ENCODE measurements around the gene ARPP19. TPM values are rescaled to one million over a fixed set of nuclear protein-coding genes. Genes with fewer than 3 reads are reported as not detected.
A peak's percentile ranks its signal among the peaks of the same experiment; 100 is the strongest.

ARPP19 gene
- total and polyA plus RNA-seq, 2 experiments from 2014 or later = 78.3 to 192 TPM

DNA sequence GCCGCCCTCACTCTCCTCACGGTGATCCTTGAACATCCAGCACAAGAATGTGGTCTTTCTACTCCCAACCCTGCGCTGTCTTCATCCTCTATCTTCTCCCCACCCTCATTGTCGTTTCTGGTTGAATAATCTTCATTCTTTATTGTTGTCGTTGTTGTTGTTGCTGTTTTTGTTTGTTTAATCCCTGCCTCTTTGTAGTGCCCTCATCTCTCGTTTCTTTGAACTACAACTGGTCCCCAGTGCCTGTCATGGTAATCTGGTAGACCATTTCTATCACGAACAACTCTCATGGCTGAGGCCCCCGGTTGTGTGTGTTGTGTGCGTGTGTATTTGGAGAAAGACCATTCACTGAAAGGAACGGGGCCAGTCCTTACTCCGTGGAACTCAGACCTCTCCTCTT lies 38.9 kb downstream of the ARPP19 start:
- H3K27me3 Mint-ChIP-seq (ENCODE audit: insufficient read depth, low read depth, poor library complexity) = peaks cover 38% of the 10 kb centered on the region
- no peak for DNase-seq (ENCODE audit: low spot score)
- peak overlapping the region; percentile 96 for H2AFZ ChIP-seq

DNA sequence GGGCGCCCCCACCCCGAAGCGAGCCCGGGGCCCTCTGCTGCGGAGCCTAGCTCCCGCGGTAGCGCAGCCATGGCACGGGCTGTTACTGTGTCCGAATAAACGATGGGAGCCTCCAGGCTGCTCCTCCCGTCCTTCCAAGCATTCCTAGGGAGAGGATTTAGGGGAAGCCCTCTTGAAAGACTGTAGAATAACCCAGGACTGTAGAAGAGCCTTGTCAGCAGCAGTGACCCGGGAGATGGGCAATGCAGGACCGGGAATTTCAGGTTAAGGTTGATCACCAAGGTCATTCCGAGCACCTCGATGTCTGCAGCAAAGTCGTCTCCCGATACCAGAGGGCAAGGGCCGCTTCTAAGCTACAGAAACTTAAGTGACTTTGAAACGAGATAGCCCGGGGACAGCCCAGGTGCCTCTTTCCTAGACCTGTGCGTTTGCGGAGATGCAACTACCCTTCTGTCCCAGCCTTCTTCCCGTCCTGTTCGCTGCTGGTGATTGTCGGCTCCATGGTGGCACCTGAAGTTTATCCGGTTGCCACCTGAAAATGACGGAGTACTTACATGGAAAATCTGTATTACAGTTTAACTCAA lies 39.4 kb downstream of the ARPP19 start:
- Histone ChIP-seq H3F3A (replicated peaks; ENCODE audit: low read depth) (peaks cover 24% of the 10 kb centered on the region), H4K20me1 (replicated peaks; ENCODE audit: insufficient read depth) (peaks cover 5% of the 10 kb centered on the region), H2AFZ (peak overlapping the region; percentile 96), H3K79me2 (replicated peaks; ENCODE audit: insufficient read depth) (peaks cover 34% of the 10 kb centered on the region), H3K27me3 (ENCODE audit: insufficient read depth) (peaks cover 50% of the 10 kb centered on the region), H3K4me2 (peak overlapping the region; percentile 98), H3K4me3 (peak overlapping the region; percentile 93), H3K9me2 (ENCODE audit: insufficient read depth) (no peaks in the 10 kb centered on the region), H3K36me3 (ENCODE audit: insufficient read depth) (no peaks in the 10 kb centered on the region), H3K4me1 (ENCODE audit: insufficient read depth) (peaks cover 14% of the 10 kb centered on the region), H3K27ac (ENCODE audit: low read depth) (0 out of 2 replicates have a peak overlapping the region, but pooled peaks have one; percentile 55)
- H3K27me3 Mint-ChIP-seq (ENCODE audit: insufficient read depth, low read depth, poor library complexity) = peaks cover 38% of the 10 kb centered on the region
- peak; percentile 58 for ATAC-seq
- peak overlapping the region; percentile 66 for H3K4me3 Mint-ChIP-seq
- peaks cover 13% of the 10 kb centered on the region for H3K4me1 Mint-ChIP-seq
- H3K27ac Mint-ChIP-seq = no peak overlapping the region
- no peaks in the 10 kb centered on the region; the same call in 2 of the 3 replicates for H3K36me3 Mint-ChIP-seq (ENCODE audit: low read depth)
- 0 out of 2 replicates have a peak, but pooled peaks have one; percentile 19 for TF ChIP-seq POLR2AphosphoS5 (IDR thresholded peaks at IDR 0.05; ENCODE audit: low read depth)
- no peak for TF ChIP-seq ZNF114 (CRISPR knock-in tag; IDR thresholded peaks at IDR 0.05)
- peak; percentile 51 for DNase-seq (ENCODE audit: low spot score)
- no peaks in the 10 kb centered on the region for H3K9me3 Mint-ChIP-seq

More for the DNA sequence above, 38.9 kb downstream of the ARPP19 start:
- H3K27me3 ChIP-seq (ENCODE audit: insufficient read depth) = peaks cover 50% of the 10 kb centered on the region
- Mint-ChIP-seq H3K36me3 (ENCODE audit: low read depth) (no peaks in the 10 kb centered on the region; the same call in 2 of the 3 replicates), H3K27ac (no peak overlapping the region), H3K4me1 (peaks cover 13% of the 10 kb centered on the region), H3K4me3 (peak overlapping the region; percentile 66), H3K9me3 (no peaks in the 10 kb centered on the region)
- no peaks in the 10 kb centered on the region for H3K9me2 ChIP-seq (ENCODE audit: insufficient read depth)
- peaks cover 5% of the 10 kb centered on the region for H4K20me1 ChIP-seq (replicated peaks; ENCODE audit: insufficient read depth)
- no peak for ATAC-seq
- peak overlapping the region; percentile 93 for H3K4me3 ChIP-seq
- H3K79me2 ChIP-seq (replicated peaks; ENCODE audit: insufficient read depth) = peaks cover 28% of the 10 kb centered on the region
- peak overlapping the region; percentile 98 for H3K4me2 ChIP-seq
- TF ChIP-seq EZH2 (IDR thresholded peaks at IDR 0.05; ENCODE audit: low read depth, unreplicated experiment) (peak; percentile 45), ETS1 (IDR thresholded peaks at IDR 0.05) (no peak)
- H3K36me3 ChIP-seq (ENCODE audit: insufficient read depth) = no peaks in the 10 kb centered on the region
- H3K27ac ChIP-seq (ENCODE audit: low read depth) = no peak overlapping the region
- peaks cover 14% of the 10 kb centered on the region for H3K4me1 ChIP-seq (ENCODE audit: insufficient read depth)
- H3F3A ChIP-seq (replicated peaks; ENCODE audit: low read depth) = peaks cover 24% of the 10 kb centered on the region

GRCh38 chr15:52528564-52529340 lies 40.1 kb downstream of the ARPP19 start, which contains the start of gene MYO5A:
TSS of gene MYO5A (minus strand) at chr15:52528880. CDS start at chr15:52528806, 74 bp downstream.
- peaks cover 5% of the 10 kb centered on the region for H4K20me1 ChIP-seq (replicated peaks; ENCODE audit: insufficient read depth)
- 0 out of 2 replicates have a peak within 1 kb of the TSS, but pooled peaks have one; percentile 55 for H3K27ac ChIP-seq (ENCODE audit: low read depth)
- Mint-ChIP-seq H3K27me3 (ENCODE audit: insufficient read depth, low read depth, poor library complexity) (peaks cover 39% of the 10 kb centered on the region), H3K4me3 (peak within 1 kb of the TSS; percentile 94), H3K36me3 (ENCODE audit: low read depth) (no peaks in the 10 kb centered on the region; the same call in 2 of the 3 replicates), H3K4me1 (peaks cover 13% of the 10 kb centered on the region), H3K27ac (no peak within 1 kb of the TSS), H3K9me3 (no peaks in the 10 kb centered on the region)
- H3K4me1 ChIP-seq (ENCODE audit: insufficient read depth) = peaks cover 14% of the 10 kb centered on the region
- DNase-seq (ENCODE audit: low spot score) (peak; percentile 87), ATAC-seq (peak; percentile 85)
- peak within 1 kb of the TSS; percentile 98 for H3K4me2 ChIP-seq
- H3F3A ChIP-seq (replicated peaks; ENCODE audit: low read depth) = peaks cover 24% of the 10 kb centered on the region
- H3K4me3 ChIP-seq = peak within 1 kb of the TSS; percentile 93
- H3K36me3 ChIP-seq (ENCODE audit: insufficient read depth) = no peaks in the 10 kb centered on the region
- no peaks in the 10 kb centered on the region for H3K9me2 ChIP-seq (ENCODE audit: insufficient read depth)
- peak within 1 kb of the TSS; percentile 96 for H2AFZ ChIP-seq
- TF ChIP-seq JUNB (IDR thresholded peaks at IDR 0.05; ENCODE audit: unreplicated experiment) (no peak), NANOG (IDR thresholded peaks at IDR 0.05; ENCODE audit: borderline replicate concordance) (no peak), STAT1 (IDR thresholded peaks at IDR 0.05; ENCODE audit: unreplicated experiment) (no peak), POLR2AphosphoS5 (IDR thresholded peaks at IDR 0.05; ENCODE audit: low read depth) (peak; percentile 57), ZNF114 (CRISPR knock-in tag; IDR thresholded peaks at IDR 0.05) (no peak), ETS1 (IDR thresholded peaks at IDR 0.05) (no peak), CREB1 (CRISPR knock-in tag; IDR thresholded peaks at IDR 0.05; ENCODE audit: low read depth) (no peak), EZH2 (IDR thresholded peaks at IDR 0.05; ENCODE audit: low read depth, unreplicated experiment) (no peak), EZH2phosphoT487 (IDR thresholded peaks at IDR 0.05; ENCODE audit: unreplicated experiment) (no peak)
- TF ChIP-seq, protein P1, sequence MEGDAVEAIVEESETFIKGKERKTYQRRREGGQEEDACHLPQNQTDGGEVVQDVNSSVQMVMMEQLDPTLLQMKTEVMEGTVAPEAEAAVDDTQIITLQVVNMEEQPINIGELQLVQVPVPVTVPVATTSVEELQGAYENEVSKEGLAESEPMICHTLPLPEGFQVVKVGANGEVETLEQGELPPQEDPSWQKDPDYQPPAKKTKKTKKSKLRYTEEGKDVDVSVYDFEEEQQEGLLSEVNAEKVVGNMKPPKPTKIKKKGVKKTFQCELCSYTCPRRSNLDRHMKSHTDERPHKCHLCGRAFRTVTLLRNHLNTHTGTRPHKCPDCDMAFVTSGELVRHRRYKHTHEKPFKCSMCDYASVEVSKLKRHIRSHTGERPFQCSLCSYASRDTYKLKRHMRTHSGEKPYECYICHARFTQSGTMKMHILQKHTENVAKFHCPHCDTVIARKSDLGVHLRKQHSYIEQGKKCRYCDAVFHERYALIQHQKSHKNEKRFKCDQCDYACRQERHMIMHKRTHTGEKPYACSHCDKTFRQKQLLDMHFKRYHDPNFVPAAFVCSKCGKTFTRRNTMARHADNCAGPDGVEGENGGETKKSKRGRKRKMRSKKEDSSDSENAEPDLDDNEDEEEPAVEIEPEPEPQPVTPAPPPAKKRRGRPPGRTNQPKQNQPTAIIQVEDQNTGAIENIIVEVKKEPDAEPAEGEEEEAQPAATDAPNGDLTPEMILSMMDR (conservative IDR thresholded peaks at IDR 0.05; ENCODE audit: low read depth in 2 of 2) = peak in 1 of 2 experiments; percentile 27; a peak in 2 of 4 replicates
- peaks cover 50% of the 10 kb centered on the region for H3K27me3 ChIP-seq (ENCODE audit: insufficient read depth)
- H3K79me2 ChIP-seq (replicated peaks; ENCODE audit: insufficient read depth) = peaks cover 40% of the 10 kb centered on the region

Measured in GM23338 (cell line).